Measurements from ENCODE around the gene PTH1R. TPM values are rescaled to one million over a fixed set of nuclear protein-coding genes. Genes with fewer than 3 reads are reported as not detected.

PTH1R gene
- total RNA-seq, 1 experiment from 2014 or later = 0.32 TPM

DNA sequence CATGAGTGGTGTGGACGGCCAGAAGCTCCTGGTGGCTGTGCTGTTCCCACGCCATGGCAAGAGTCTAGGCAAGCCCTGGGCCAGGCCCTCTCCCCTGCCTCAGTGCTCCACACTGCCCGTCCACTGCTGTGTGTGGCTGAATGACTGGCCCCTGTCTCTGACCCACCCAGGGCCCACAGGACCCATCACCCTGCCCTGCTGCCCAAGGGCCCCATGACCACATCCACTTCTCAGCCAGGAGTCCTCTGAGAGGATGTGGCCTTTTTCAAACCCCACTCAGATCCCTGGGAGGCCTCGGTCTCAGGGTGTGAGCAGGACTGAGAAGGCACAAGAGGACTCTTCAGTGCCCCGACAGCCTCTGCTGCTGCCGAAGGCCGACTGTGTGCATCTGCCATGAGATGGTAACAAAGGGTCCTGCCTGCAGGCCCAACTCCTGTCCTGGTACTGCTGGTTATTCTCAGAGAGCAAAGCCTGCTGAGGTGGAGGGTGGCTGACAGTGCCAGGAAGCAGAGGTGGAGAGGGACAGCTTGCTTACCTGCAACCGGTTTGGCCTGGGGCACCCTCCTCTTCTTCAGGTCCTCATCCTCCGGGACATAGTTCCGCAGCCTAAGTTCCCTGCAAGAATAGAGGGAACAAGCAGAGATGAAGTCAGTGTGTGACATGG is 47.5 kb downstream of the PTH1R start:
- Histone ChIP-seq H3K27me3 (ENCODE audit: insufficient read depth, low read length) (no peaks in the 10 kb centered on the region), H3K9me3 (ENCODE audit: control insufficient read depth in 1 of 2, insufficient read depth in 1 of 2, low read depth in 1 of 2, low read length in 2 of 2) (no peaks in the 10 kb centered on the region), H4K20me1 (ENCODE audit: insufficient read depth) (no peaks in the 10 kb centered on the region), H3K4me1 (ENCODE audit: control insufficient read depth in 1 of 2, insufficient read depth in 2 of 2, low read length in 2 of 2) (peaks cover 0 to 2% of the 10 kb centered on the region in 2 experiments; a peak in 1 of 4 replicates), H2AFZ (ENCODE audit: low read depth, low read length, poor library complexity, severe bottlenecking) (no peak overlapping the region), H3K9ac (ENCODE audit: low read length) (no peak overlapping the region), H3K9me2 (ENCODE audit: insufficient read depth) (no peaks in the 10 kb centered on the region), H3K27ac (ENCODE audit: low read depth, low read length) (no peak overlapping the region), H3K4me3 (replicated peaks in 1 of 2; ENCODE audit: low read depth in 1 of 2, low read length in 2 of 2) (no peak overlapping the region), H3K4me2 (ENCODE audit: low read length) (no peak overlapping the region), H3K79me2 (ENCODE audit: insufficient read depth, low read length) (peaks cover 49% of the 10 kb centered on the region), H3K36me3 (ENCODE audit: control insufficient read depth in 1 of 2, insufficient read depth in 2 of 2, low read length in 2 of 2) (peaks cover 30 to 48% of the 10 kb centered on the region in 2 experiments)
- ChIA-PET RAD21 (ENCODE audit: low non-redundant PET in 1 of 2, low total read pairs in 2 of 2, uncharacterized antibody in 2 of 2, unreplicated experiment in 2 of 2) (no interaction called here), CTCF (interaction anchor here (2.7 kb wide), 1 partner anchor 10 kb away, joined by 16 read pairs; no protein-coding TSS in a partner anchor), POLR2A (no interaction called here)
- intact Hi-C loops (cut with micrococcal nuclease) = loop anchor here (5.0 kb wide), 1 partner anchor 397 kb away; no protein-coding TSS in a partner anchor
- ATAC-seq = no peak
- DNase-seq (ENCODE audit: low read depth, low spot score) = no peak
- TF ChIP-seq ZNF274 (IDR thresholded peaks at IDR 0.05; ENCODE audit: low read depth, low read length) (no peak), SP1 (IDR thresholded peaks at IDR 0.05; ENCODE audit: low read depth) (no peak), ATF3 (IDR thresholded peaks at IDR 0.05) (no peak), ZFX (IDR thresholded peaks at IDR 0.05) (no peak), EZH2 (IDR thresholded peaks at IDR 0.05) (no peak), ZBTB33 (IDR thresholded peaks at IDR 0.05; ENCODE audit: extremely low read depth, insufficient replicate concordance, low read length) (no peak), POLR2A (IDR thresholded peaks at IDR 0.05; ENCODE audit: borderline replicate concordance, extremely low read depth, insufficient read depth, insufficient read length) (no peak), ELF1 (IDR thresholded peaks at IDR 0.05; ENCODE audit: borderline replicate concordance, low read depth) (no peak)
- no TSS peak for BruUV-seq (replicated peaks)

Data from HCT116 (cell line).